Uterus (tissue), 4 donors: ENCODE results near the gene PODXL. TPM values are rescaled to one million over a fixed set of nuclear protein-coding genes. Genes with fewer than 3 reads are reported as not detected.
A peak's percentile ranks its signal among the peaks of the same experiment; 100 is the strongest.

Source experiments
- DNase-seq, 2 donors: peaks; one replicate each; pipeline ENCODE4 v3.0.0-alpha.2; 2019 to 2020
- H3K27ac ChIP-seq, 2 donors: fragments of 200-600 bp; sonication (generic); 1 replicate in 1 of 2; 2 replicates in 1 of 2; pipeline ENCODE4 v1.5.1; 2016 to 2018
- H3K27me3 ChIP-seq, 2 donors: fragments of 200-600 bp; sonication (generic); one replicate each; pipeline ENCODE4 v1.5.1; 2018 to 2019; ENCODE audit warnings: control low read depth in 1 of 2
- H3K36me3 ChIP-seq, 2 donors: fragments of 200-600 bp; sonication (generic); one replicate each; pipeline ENCODE4 v1.5.1; 2019; ENCODE audit warnings: control low read depth in 1 of 2
- H3K4me1 ChIP-seq, 2 donors: fragments of 200-600 bp; sonication (generic); one replicate each; pipeline ENCODE4 v1.5.1; 2018 to 2019; ENCODE audit warnings: control low read depth in 1 of 2
- H3K4me3 ChIP-seq, 2 donors: fragments of 200-600 bp; sonication (generic); 1 replicate in 1 of 2; 2 replicates in 1 of 2; pipeline ENCODE4 v1.5.1; 2018 to 2019; ENCODE audit warnings: mild to moderate bottlenecking in 1 of 2
- H3K9me3 ChIP-seq, 2 donors: fragments of 200-600 bp; sonication (generic); one replicate each; pipeline ENCODE4 v1.5.1; 2019; ENCODE audit warnings: control low read depth in 1 of 2
- POLR2A ChIP-seq, 2 donors: fragments of 450-650 bp; IDR thresholded peaks; one replicate each; pipeline ENCODE4 v1.6.1; 2016; ENCODE audit warnings: antibody characterized with exemption in 2 of 2, mild to moderate bottlenecking in 1 of 2, moderate library complexity in 1 of 2
- intact Hi-C: fragments of 100-400 bp; cut with DNase I; formaldehyde crosslinking; loops from one replicate; pipeline ENCODE4 v1.15.1; 2023; ENCODE audit warnings: low total_unique reads
- total RNA-seq, 4 donors: library from RNA; depleted of rRNA in 3 of 4; stranded (reverse); fragments of >200 nt in 3 of 4; gene quantifications; one replicate each; pipeline versions ENCODE4 v1.1.0 to v1.2.4, GENCODE V29; 2014 to 2023
- TF ChIP-seq, protein P1 (sequence below), 4 experiments: fragments of 200-600 bp in 2 of 4; fragments of 450-650 bp in 2 of 4; sonication (generic) in 2 of 4; IDR thresholded peaks; one replicate each; pipeline ENCODE4 v1.5.1; 2016 to 2019; ENCODE audit warnings: antibody characterized with exemption in 4 of 4, mild to moderate bottlenecking in 2 of 4, moderate library complexity in 1 of 4
- donor health status: DM: yes; HTN: yes; CAD: no.

PODXL gene
- total RNA-seq, 4 donors from 2014 or later, result 33.6 to 135 (median 36.1) TPM

DNA sequence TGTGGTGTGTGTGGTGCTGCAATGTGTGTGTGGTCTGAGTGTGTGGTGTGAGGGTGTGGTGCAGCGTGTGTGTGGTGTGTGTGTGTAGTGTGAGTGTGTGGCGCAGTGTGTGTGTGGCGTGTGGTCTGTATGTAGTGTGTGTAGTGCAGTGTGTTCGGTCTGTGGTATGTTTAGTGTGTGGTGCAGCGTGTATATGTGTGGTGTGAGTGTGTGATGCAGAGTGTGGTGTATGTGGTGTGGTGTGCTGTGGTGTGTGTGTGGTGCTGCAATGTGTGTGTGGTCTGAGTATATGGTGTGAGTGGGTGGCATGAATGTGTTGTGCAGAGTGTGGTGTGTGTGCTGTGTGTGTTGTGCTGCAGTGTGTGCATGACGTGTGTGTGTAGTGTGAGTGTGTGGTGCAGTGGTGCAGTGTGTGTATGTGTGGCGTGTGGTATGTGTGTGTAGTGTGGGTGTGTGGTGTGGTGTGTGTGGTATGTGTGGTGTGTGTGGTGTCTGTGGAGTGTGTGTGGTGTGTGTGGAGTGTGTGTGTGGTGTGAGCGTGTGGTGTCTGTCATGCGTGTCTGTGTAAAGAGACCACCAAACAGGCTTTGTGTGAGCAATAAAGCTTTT is 31.0 kb upstream of the PODXL start:
- Histone ChIP-seq H3K27ac (no peak overlapping the region), H3K4me1 (no peaks in the 10 kb centered on the region), H3K27me3 (no peaks in the 10 kb centered on the region), H3K36me3 (no peaks in the 10 kb centered on the region), H3K9me3 (no peaks in the 10 kb centered on the region), H3K4me3 (no peak overlapping the region)
- TF ChIP-seq POLR2A (IDR thresholded peaks at IDR 0.05), result no peak
- TF ChIP-seq, protein P1, sequence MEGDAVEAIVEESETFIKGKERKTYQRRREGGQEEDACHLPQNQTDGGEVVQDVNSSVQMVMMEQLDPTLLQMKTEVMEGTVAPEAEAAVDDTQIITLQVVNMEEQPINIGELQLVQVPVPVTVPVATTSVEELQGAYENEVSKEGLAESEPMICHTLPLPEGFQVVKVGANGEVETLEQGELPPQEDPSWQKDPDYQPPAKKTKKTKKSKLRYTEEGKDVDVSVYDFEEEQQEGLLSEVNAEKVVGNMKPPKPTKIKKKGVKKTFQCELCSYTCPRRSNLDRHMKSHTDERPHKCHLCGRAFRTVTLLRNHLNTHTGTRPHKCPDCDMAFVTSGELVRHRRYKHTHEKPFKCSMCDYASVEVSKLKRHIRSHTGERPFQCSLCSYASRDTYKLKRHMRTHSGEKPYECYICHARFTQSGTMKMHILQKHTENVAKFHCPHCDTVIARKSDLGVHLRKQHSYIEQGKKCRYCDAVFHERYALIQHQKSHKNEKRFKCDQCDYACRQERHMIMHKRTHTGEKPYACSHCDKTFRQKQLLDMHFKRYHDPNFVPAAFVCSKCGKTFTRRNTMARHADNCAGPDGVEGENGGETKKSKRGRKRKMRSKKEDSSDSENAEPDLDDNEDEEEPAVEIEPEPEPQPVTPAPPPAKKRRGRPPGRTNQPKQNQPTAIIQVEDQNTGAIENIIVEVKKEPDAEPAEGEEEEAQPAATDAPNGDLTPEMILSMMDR (IDR thresholded peaks at IDR 0.05), result no peak
- intact Hi-C loops, result no loop called here
- DNase-seq, result no peak

DNA sequence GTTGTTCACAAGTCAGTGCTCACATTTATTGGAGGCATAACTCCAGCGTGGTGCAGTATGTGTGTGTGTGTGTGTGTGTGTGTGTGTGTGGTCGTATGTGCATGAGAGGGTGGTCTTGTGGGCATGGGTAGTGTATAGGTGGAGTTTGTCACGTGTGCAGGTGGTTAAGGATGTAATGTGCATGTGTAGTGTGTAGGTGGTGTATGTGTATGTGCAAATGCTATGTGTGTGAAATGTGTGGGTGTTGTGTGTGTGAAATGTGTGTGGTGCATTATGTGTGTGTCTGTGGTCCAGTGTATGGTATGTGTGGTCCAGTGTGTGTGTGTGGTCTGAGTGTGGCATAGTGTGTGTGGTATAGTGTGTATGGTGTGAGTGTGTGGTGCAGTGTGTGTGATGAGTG is 30.3 kb upstream of the PODXL start:
- H3K36me3 ChIP-seq, result no peaks in the 10 kb centered on the region
- intact Hi-C loops, result no loop called here
- H3K4me1 ChIP-seq, result no peaks in the 10 kb centered on the region
- H3K27ac ChIP-seq, result no peak overlapping the region
- no peaks in the 10 kb centered on the region for H3K27me3 ChIP-seq
- H3K4me3 ChIP-seq, result no peak overlapping the region
- no peaks in the 10 kb centered on the region for H3K9me3 ChIP-seq
- DNase-seq, result no peak
- TF ChIP-seq, protein P1 (IDR thresholded peaks at IDR 0.05), result no peak
- no peak for TF ChIP-seq POLR2A (IDR thresholded peaks at IDR 0.05)

DNA sequence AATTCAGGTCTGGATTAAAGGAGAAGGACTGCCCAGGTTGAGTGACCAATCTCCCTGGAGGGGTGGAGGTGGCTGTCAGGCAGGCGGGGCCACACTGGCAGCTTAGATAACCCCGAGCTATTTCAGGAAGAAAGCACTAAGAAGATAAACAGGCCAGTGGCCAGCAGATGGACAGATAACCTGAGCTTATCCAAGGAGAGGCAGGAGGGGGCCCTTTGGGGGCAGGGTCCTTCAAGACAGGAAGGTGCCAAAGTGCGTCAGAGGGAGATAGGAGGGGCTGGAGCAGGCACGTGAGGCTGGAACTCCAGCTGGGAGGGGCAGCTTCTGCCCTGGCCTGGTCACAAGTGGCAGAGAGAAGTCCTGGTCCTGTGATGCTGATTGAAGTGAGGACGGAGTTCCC is 29.8 kb upstream of the PODXL start:
- intact Hi-C loops, result no loop called here
- no peak for TF ChIP-seq POLR2A (IDR thresholded peaks at IDR 0.05)
- TF ChIP-seq, protein P1 (IDR thresholded peaks at IDR 0.05), result no peak
- no peaks in the 10 kb centered on the region for H3K9me3 ChIP-seq
- H3K27ac ChIP-seq, result no peak overlapping the region
- H3K4me1 ChIP-seq, result no peaks in the 10 kb centered on the region
- DNase-seq, result peak in 1 of 2 donors; percentile 43
- H3K27me3 ChIP-seq, result no peaks in the 10 kb centered on the region
- no peaks in the 10 kb centered on the region for H3K36me3 ChIP-seq
- H3K4me3 ChIP-seq, result no peak overlapping the region

DNA sequence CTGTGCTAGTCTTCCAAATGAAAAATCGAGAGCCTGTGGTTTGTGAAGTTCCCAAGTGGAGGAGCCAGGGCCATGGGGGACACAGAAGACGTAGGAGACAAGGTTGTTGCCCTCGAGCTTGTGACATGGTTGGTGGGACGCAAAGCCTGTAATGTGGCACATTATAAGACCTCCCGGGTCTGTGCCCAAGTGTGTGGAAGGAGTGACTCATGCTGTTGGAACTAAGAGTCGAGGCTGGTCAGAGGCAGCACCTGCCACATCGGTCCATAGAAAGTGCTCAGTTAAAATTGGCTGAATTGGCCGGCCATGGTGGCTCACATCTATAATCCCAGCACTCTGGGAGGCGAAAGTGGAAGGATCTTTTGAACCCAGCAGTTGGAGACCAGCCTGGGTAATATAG is 27.0 kb upstream of the PODXL start:
- Histone ChIP-seq H3K27me3 (no peaks in the 10 kb centered on the region), H3K27ac (no peak overlapping the region), H3K9me3 (no peaks in the 10 kb centered on the region), H3K4me1 (no peaks in the 10 kb centered on the region), H3K36me3 (no peaks in the 10 kb centered on the region), H3K4me3 (no peak overlapping the region)
- intact Hi-C loops, result no loop called here
- no peak for DNase-seq
- no peak for TF ChIP-seq POLR2A (IDR thresholded peaks at IDR 0.05)
- TF ChIP-seq, protein P1 (IDR thresholded peaks at IDR 0.05), result no peak

DNA sequence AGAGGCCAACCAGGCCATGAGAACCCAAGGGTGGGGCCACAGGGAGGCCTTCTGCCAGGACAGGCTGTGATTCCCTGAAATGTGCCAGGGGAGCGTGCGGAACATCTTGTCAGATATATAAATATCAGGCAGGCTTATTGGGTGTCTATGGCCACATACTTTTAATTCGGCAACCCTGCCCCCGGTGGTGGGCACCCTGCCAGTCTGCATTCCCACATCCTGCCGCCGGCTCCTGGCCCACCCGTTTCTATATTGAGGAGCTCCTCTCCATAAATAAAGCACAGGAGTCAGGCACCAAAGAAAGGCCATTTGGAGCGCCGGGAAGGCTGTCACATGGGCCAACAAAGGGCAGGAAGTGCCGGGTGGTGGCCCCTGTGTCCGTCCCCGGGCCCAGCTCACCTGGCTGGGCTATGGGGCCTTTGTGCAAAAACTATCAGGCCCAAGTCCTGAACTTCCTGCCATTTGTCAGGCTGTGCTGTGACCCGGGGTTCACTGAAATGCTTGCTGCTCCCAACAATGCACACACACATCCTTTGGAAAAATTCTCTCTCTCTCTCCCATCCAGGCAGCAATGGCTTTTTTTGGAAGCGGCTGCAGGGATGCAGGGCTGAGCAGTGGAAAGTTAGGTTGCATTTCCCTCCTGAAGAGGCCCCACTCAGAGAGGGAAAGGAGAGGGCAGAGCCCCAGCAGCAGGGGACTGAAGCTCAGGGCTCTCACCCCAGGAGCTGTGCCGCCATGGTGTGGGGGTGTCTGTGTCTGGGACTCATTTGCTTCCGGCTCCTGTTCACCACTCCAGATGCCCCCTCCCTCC is 25.0 kb upstream of the PODXL start:
- H3K27ac ChIP-seq, result peak overlapping the region; percentile 33 to 54
- DNase-seq, result peak; percentile 30 to 73
- no peaks in the 10 kb centered on the region for H3K36me3 ChIP-seq
- TF ChIP-seq POLR2A (IDR thresholded peaks at IDR 0.05), result no peak
- TF ChIP-seq, protein P1 (IDR thresholded peaks at IDR 0.05), result peak in 1 of 4 experiments; percentile 14
- H3K4me3 ChIP-seq, result no peak overlapping the region
- H3K4me1 ChIP-seq, result no peaks in the 10 kb centered on the region
- no peaks in the 10 kb centered on the region for H3K27me3 ChIP-seq
- intact Hi-C loops, result no loop called here
- no peaks in the 10 kb centered on the region for H3K9me3 ChIP-seq
